ENCODE results near the gene IRF2.

IRF2 gene

DNA sequence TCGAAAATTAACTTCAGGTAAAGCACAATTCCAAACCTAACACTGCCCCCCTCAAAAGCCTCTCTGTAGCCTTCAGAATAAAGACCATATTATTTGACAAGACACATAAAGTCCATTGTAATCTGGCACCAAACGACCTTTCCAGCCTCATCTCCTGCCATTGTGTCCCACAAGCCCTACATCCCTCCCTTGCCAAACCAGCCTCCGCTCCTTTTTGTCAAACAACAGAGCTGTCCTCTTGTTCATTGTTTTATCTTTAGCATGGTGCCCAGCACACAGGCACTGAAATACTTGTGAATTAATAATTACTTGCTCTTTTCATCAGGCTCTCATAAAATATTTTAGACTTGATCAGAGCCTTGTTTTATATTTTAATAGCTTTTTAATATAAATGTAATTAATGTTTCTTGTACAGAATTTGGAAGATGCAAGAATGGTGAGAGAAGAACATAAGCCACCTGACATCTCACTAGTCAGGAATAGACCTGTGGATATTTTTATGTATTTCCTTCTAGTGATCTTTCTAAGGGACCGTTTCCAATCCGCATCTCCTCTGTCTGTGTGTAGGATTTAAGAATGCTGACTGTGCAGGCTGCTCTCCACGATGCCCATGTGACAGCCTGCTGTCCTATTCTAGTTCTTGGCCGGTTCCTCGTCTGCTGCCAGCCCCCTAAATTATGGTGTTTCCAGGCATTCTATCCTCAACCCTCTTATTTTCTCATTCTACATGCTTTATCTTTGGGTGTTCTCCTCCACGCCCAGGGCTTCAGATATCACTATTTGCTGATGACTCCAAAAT lies 3.0 kb upstream of the IRF2 start:
- H3K36me3 ChIP-seq (ENCODE audit: insufficient read depth, low read length) = no peaks in the 10 kb centered on the region
- H3K9me3 ChIP-seq (ENCODE audit: low read depth, low read length) = no peaks in the 10 kb centered on the region
- no peak for DNase-seq (ENCODE audit: low read depth, low spot score)
- H3K9ac ChIP-seq (ENCODE audit: insufficient read length) = no peak overlapping the region
- H3K27ac ChIP-seq = no peak overlapping the region
- TF ChIP-seq POLR2AphosphoS5 (IDR thresholded peaks at IDR 0.05; ENCODE audit: borderline replicate concordance, low read depth, low read length) (no peak), EZH2 (IDR thresholded peaks at IDR 0.05) (no peak), FOXP2 (optimal IDR thresholded peaks at IDR 0.05; ENCODE audit: control extremely low read depth, extremely low read length, insufficient read depth) (no peak)
- H3K4me3 ChIP-seq = no peak overlapping the region

DNA sequence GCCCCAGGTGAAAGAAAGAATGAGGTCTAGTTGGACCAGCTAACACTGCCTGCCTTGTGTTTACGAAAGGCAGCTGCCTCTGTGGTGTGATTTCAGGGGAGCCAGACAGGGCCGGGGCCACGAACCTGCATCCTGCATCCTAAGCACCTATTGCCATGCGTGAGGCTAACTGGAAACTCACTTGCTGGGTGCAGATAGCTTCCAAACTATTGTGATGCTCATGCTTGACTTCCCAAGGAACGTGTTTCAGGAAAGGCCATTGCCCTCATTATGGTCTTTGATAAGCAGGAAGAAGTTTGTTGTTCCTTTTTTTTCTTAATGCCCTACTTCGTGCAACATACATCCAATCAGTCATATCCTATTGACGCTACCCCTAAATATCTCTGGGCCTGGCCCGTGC lies 2.3 kb upstream of the IRF2 start:
- no peak overlapping the region for H3K27ac ChIP-seq
- no peak for DNase-seq (ENCODE audit: low read depth, low spot score)
- no peaks in the 10 kb centered on the region for H3K9me3 ChIP-seq (ENCODE audit: low read depth, low read length)
- H3K4me3 ChIP-seq = no peak overlapping the region
- H3K36me3 ChIP-seq (ENCODE audit: insufficient read depth, low read length) = no peaks in the 10 kb centered on the region
- H3K9ac ChIP-seq (ENCODE audit: insufficient read length) = no peak overlapping the region
- TF ChIP-seq EZH2 (IDR thresholded peaks at IDR 0.05) (no peak), POLR2AphosphoS5 (IDR thresholded peaks at IDR 0.05; ENCODE audit: borderline replicate concordance, low read depth, low read length) (no peak), FOXP2 (optimal IDR thresholded peaks at IDR 0.05; ENCODE audit: control extremely low read depth, extremely low read length, insufficient read depth) (no peak)

DNA sequence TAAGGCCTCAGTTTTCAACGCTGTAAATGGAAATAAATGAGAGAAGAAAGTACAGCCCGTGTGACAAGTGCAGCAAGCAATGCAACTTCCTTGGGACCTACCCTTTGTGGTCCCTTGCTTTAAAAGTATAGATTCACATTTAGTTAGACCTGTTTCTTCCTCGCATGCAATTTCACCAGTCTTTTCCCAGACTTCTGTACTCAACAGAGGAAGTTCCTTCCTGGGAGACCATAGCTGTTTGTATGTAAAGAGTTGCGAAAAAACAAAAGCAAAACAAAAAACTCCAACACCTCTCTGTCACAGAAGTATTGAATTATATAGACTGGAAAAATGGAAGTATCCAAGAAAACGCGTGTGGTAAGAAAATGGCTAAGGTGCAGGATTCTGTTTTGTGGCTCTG lies 1.1 kb upstream of the IRF2 start:
- Histone ChIP-seq H3K27ac (no peak overlapping the region), H3K36me3 (ENCODE audit: insufficient read depth, low read length) (no peaks in the 10 kb centered on the region), H3K9ac (ENCODE audit: insufficient read length) (no peak overlapping the region), H3K4me3 (peak overlapping the region; percentile 100), H3K9me3 (ENCODE audit: low read depth, low read length) (no peaks in the 10 kb centered on the region)
- no peak for DNase-seq (ENCODE audit: low read depth, low spot score)
- TF ChIP-seq FOXP2 (optimal IDR thresholded peaks at IDR 0.05; ENCODE audit: control extremely low read depth, extremely low read length, insufficient read depth) = no peak
- no peak for TF ChIP-seq POLR2AphosphoS5 (IDR thresholded peaks at IDR 0.05; ENCODE audit: borderline replicate concordance, low read depth, low read length)
- no peak for TF ChIP-seq EZH2 (IDR thresholded peaks at IDR 0.05)

DNA sequence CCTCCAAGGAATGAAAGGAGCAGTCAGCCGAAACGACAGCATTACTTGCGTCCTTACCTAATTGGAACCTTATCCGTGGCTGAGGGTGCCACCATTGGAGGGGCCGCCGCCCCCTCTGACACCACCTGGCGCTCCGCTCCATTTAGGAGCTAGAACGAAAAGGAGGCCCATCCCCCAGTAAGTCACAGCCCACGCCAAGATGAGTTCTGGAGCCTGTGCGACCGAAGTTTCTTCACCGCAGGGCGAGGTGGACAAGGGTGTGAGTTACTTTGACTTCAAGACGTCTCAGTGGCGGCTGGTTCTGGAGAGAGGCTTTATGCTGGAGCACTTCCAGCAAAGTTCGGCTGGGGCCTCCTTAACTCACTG lies 729 bp upstream of the IRF2 start:
- Histone ChIP-seq H3K4me3 (peak overlapping the region; percentile 100), H3K9ac (ENCODE audit: insufficient read length) (peak overlapping the region; percentile 77), H3K27ac (no peak overlapping the region), H3K9me3 (ENCODE audit: low read depth, low read length) (no peaks in the 10 kb centered on the region), H3K36me3 (ENCODE audit: insufficient read depth, low read length) (no peaks in the 10 kb centered on the region)
- no peak for DNase-seq (ENCODE audit: low read depth, low spot score)
- no peak for TF ChIP-seq EZH2 (IDR thresholded peaks at IDR 0.05)
- TF ChIP-seq FOXP2 (optimal IDR thresholded peaks at IDR 0.05; ENCODE audit: control extremely low read depth, extremely low read length, insufficient read depth) = no peak
- no peak for TF ChIP-seq POLR2AphosphoS5 (IDR thresholded peaks at IDR 0.05; ENCODE audit: borderline replicate concordance, low read depth, low read length)

DNA sequence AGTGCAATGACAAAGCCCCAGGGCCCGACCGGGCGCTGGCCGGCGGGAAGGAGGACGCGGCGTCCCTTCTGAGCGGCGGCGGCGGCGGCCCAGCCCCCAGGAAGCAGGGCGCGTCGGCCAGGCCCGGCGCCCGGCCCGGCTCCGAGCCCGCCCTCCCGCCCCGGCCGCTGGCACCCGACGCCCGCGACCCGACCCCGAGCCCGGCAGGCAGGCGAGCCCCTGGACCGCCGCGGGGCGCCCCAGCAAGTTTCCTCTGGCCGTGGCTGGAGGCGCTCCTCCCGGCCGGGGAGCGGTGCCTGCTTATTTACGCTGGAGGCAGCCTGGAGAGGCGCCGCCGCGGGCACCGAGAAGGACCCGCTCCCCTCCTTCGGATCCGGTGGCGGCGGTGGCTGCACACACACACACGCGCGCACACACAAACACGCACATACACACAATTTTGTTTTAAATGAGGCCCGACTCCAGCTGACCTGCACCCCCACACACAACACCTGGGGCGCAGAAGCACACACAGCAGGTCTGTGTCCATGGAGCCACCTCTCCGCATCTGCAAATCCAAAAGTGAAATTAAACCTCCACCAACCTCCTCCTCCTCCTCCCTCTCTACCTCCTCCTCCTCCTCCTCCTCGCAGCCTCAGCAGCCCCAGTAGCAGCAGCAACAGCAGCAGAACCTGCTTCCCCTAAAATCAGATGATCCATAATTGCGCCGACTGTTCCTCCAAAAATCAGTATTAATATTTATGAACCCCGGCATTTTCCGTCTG lies 669 bp downstream of the IRF2 start:
- Histone ChIP-seq H3K36me3 (ENCODE audit: insufficient read depth, low read length) (no peaks in the 10 kb centered on the region), H3K9me3 (ENCODE audit: low read depth, low read length) (no peaks in the 10 kb centered on the region), H3K4me3 (peak overlapping the region; percentile 100), H3K27ac (no peak overlapping the region; the same call in 1 of the 2 replicates), H3K9ac (ENCODE audit: insufficient read length) (peak overlapping the region; percentile 85)
- TF ChIP-seq FOXP2 (optimal IDR thresholded peaks at IDR 0.05; ENCODE audit: control extremely low read depth, extremely low read length, insufficient read depth) (no peak), POLR2AphosphoS5 (IDR thresholded peaks at IDR 0.05; ENCODE audit: borderline replicate concordance, low read depth, low read length) (no peak), EZH2 (IDR thresholded peaks at IDR 0.05) (no peak)
- no peak for DNase-seq (ENCODE audit: low read depth, low spot score)

DNA sequence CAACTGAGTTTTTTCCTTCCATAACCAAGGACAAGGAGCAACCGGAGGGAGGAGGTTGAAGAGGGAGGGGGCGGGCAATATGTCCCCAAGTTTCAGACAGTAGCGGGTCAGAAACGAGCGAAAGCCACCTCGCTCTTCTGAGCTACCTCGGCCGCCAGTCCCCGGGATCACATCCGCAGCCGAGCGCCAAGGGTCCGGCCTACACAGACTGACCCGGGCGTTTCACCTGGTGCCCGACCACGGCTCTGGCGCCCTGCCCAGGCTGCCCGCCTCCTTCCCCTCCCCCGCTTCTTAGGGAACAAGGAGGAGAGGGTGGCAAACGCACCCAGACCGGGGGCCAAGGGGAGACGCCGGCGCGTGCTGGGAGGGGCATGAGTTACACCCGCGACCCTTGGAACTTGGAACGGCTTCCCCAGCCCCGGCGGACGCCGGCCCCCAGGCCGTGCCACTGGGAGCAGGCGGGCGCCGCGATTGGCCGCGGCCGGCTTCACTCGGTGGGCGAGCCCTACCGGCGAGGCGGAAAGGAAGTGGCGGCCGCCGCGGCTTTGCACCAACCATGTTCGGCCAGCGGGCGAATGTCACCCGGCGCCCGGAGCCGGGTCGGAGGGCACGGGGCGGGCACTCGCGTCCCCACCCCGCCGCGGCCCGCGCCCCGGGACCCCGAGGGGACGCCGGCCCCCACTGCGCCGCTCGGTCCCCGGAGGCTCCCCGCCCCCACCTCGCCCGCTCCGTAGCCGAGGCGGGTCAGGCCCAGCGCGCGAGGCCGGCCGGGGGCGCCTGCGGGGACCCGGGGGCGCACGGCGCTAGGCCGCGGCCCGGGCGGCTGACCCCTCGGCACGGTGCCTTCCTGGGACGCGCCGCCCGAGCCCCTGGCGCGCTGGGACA lies 1.5 kb downstream of the IRF2 start:
- no peak for DNase-seq (ENCODE audit: low read depth, low spot score)
- no peak for TF ChIP-seq FOXP2 (optimal IDR thresholded peaks at IDR 0.05; ENCODE audit: control extremely low read depth, extremely low read length, insufficient read depth)
- no peak for TF ChIP-seq EZH2 (IDR thresholded peaks at IDR 0.05)
- TF ChIP-seq POLR2AphosphoS5 (IDR thresholded peaks at IDR 0.05; ENCODE audit: borderline replicate concordance, low read depth, low read length) = no peak
- Histone ChIP-seq H3K9me3 (ENCODE audit: low read depth, low read length) (no peaks in the 10 kb centered on the region), H3K9ac (ENCODE audit: insufficient read length) (peak overlapping the region; percentile 66), H3K36me3 (ENCODE audit: insufficient read depth, low read length) (no peaks in the 10 kb centered on the region), H3K4me3 (peak overlapping the region; percentile 100), H3K27ac (no peak overlapping the region)

DNA sequence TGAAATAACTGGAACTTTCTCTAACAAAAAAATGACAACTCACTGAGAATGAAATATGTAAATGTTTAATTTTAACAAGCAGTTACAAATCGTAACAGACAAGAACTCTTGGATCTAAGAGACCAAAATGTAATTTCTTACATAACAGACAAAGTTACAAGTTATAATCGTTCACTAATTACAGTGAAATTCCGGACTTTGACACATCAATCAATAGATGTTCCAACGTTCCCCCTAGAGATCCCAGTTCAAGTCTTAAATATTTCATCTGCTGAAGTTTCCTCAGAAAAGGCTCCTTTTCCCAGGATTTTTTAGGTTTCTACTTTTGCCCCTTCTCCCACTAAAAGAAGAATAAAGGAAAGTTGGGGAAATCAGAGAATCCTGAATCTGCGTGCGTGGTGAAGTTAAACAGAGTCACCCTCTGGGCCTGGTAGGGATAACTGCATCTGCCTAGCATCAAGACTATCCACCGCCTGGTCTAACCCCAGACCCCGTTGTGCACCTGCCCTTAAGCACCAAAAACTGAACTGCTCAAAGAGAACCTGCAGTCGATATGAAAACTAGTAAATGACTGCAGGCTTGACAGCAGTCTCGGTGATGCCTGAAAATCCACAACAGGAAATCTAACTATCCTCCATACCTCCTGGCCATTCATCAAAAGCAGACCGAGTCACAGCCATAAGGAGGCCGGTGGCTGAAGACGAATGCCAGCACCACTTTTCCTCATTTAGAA lies 2.3 kb downstream of the IRF2 start:
- no peak for TF ChIP-seq POLR2AphosphoS5 (IDR thresholded peaks at IDR 0.05; ENCODE audit: borderline replicate concordance, low read depth, low read length)
- no peak for TF ChIP-seq FOXP2 (optimal IDR thresholded peaks at IDR 0.05; ENCODE audit: control extremely low read depth, extremely low read length, insufficient read depth)
- no peak for TF ChIP-seq EZH2 (IDR thresholded peaks at IDR 0.05)
- Histone ChIP-seq H3K9ac (ENCODE audit: insufficient read length) (no peak overlapping the region), H3K9me3 (ENCODE audit: low read depth, low read length) (no peaks in the 10 kb centered on the region), H3K4me3 (peak overlapping the region; percentile 100), H3K36me3 (ENCODE audit: insufficient read depth, low read length) (no peaks in the 10 kb centered on the region), H3K27ac (no peak overlapping the region)
- DNase-seq (ENCODE audit: low read depth, low spot score) = no peak

All from SK-N-MC (cell line).